Activated naive CD8-positive, alpha-beta T cell (primary cell): Measurements from ENCODE around the gene MAP3K3.
A peak's percentile ranks its signal among the peaks of the same experiment; 100 is the strongest.

ENCODE experiments used
- H3K27ac Mint-ChIP-seq: one replicate; pipeline ENCODE4 v1.8.0; 2021; ENCODE audit warnings: mixed read lengths
- H3K27me3 Mint-ChIP-seq: one replicate; pipeline ENCODE4 v1.8.0; 2021; ENCODE audit warnings: mixed read lengths
- H3K36me3 Mint-ChIP-seq: one replicate; pipeline ENCODE4 v1.8.0; 2021; ENCODE audit warnings: mixed read lengths
- H3K4me1 Mint-ChIP-seq: one replicate; pipeline ENCODE4 v1.8.0; 2021; ENCODE audit warnings: low read depth, mixed read lengths
- H3K4me3 Mint-ChIP-seq: one replicate; pipeline ENCODE4 v1.8.0; 2021; ENCODE audit warnings: mild to moderate bottlenecking, mixed read lengths
- H3K9me3 Mint-ChIP-seq: one replicate; pipeline ENCODE4 v1.8.0; 2021; ENCODE audit warnings: low read depth, mixed read lengths

Gene MAP3K3

GRCh38 chr17:63686138-63686685, 64.0 kb downstream of the MAP3K3 start:
- Mint-ChIP-seq H3K4me3 (no peak overlapping the region), H3K27ac (peak overlapping the region; percentile 91), H3K4me1 (peaks cover 2% of the 10 kb centered on the region), H3K36me3 (no peaks in the 10 kb centered on the region), H3K9me3 (no peaks in the 10 kb centered on the region), H3K27me3 (no peaks in the 10 kb centered on the region)

GRCh38 chr17:63688396-63689020, 66.3 kb downstream of the MAP3K3 start:
- H3K27me3 Mint-ChIP-seq, result no peaks in the 10 kb centered on the region
- H3K36me3 Mint-ChIP-seq, result no peaks in the 10 kb centered on the region
- no peaks in the 10 kb centered on the region for H3K9me3 Mint-ChIP-seq
- peaks cover 17% of the 10 kb centered on the region for H3K4me1 Mint-ChIP-seq
- H3K4me3 Mint-ChIP-seq, result no peak overlapping the region
- H3K27ac Mint-ChIP-seq, result peak overlapping the region; percentile 34

GRCh38 chr17:63689479-63689878, 67.3 kb downstream of the MAP3K3 start:
- Mint-ChIP-seq H3K27ac (no peak overlapping the region), H3K4me3 (no peak overlapping the region), H3K36me3 (no peaks in the 10 kb centered on the region), H3K4me1 (peaks cover 26% of the 10 kb centered on the region), H3K9me3 (no peaks in the 10 kb centered on the region), H3K27me3 (no peaks in the 10 kb centered on the region)

- H3K4me3 Mint-ChIP-seq, result no peak overlapping the region
- H3K27me3 Mint-ChIP-seq, result no peaks in the 10 kb centered on the region
- H3K4me1 Mint-ChIP-seq, result peaks cover 53% of the 10 kb centered on the region
- H3K36me3 Mint-ChIP-seq, result no peaks in the 10 kb centered on the region
- peak overlapping the region; percentile 80 for H3K27ac Mint-ChIP-seq
- no peaks in the 10 kb centered on the region for H3K9me3 Mint-ChIP-seq
Observed at GRCh38 chr17:63692195-63692816, 70.1 kb downstream of the MAP3K3 start.

- H3K27me3 Mint-ChIP-seq, result no peaks in the 10 kb centered on the region
- peak overlapping the region; percentile 94 for H3K27ac Mint-ChIP-seq
- no peaks in the 10 kb centered on the region for H3K36me3 Mint-ChIP-seq
- H3K4me3 Mint-ChIP-seq, result no peak overlapping the region
- H3K4me1 Mint-ChIP-seq, result peaks cover 60% of the 10 kb centered on the region
- H3K9me3 Mint-ChIP-seq, result no peaks in the 10 kb centered on the region
Observed at GRCh38 chr17:63693411-63694113, 71.3 kb downstream of the MAP3K3 start.

GRCh38 chr17:63694229-63694949, 72.2 kb downstream of the MAP3K3 start:
- Mint-ChIP-seq H3K36me3 (no peaks in the 10 kb centered on the region), H3K4me3 (no peak overlapping the region), H3K27me3 (no peaks in the 10 kb centered on the region), H3K9me3 (no peaks in the 10 kb centered on the region), H3K4me1 (peaks cover 60% of the 10 kb centered on the region), H3K27ac (peak overlapping the region; percentile 94)

GRCh38 chr17:63694950-63695773, 72.9 kb downstream of the MAP3K3 start:
- Mint-ChIP-seq H3K4me1 (peaks cover 60% of the 10 kb centered on the region), H3K27me3 (no peaks in the 10 kb centered on the region), H3K9me3 (no peaks in the 10 kb centered on the region), H3K36me3 (no peaks in the 10 kb centered on the region), H3K27ac (peak overlapping the region; percentile 94), H3K4me3 (peak overlapping the region; percentile 62)

GRCh38 chr17:63695889-63696288, 73.7 kb downstream of the MAP3K3 start:
- no peaks in the 10 kb centered on the region for H3K36me3 Mint-ChIP-seq
- peak overlapping the region; percentile 90 for H3K4me3 Mint-ChIP-seq
- H3K4me1 Mint-ChIP-seq, result peaks cover 60% of the 10 kb centered on the region
- H3K27me3 Mint-ChIP-seq, result no peaks in the 10 kb centered on the region
- no peaks in the 10 kb centered on the region for H3K9me3 Mint-ChIP-seq
- H3K27ac Mint-ChIP-seq, result peak overlapping the region; percentile 94

GRCh38 chr17:63696381-63696961, 74.3 kb downstream of the MAP3K3 start:
- Mint-ChIP-seq H3K27me3 (no peaks in the 10 kb centered on the region), H3K4me1 (peaks cover 65% of the 10 kb centered on the region), H3K4me3 (peak overlapping the region; percentile 90), H3K27ac (peak overlapping the region; percentile 93), H3K9me3 (no peaks in the 10 kb centered on the region), H3K36me3 (no peaks in the 10 kb centered on the region)

- no peaks in the 10 kb centered on the region for H3K9me3 Mint-ChIP-seq
- peak overlapping the region; percentile 90 for H3K4me3 Mint-ChIP-seq
- H3K4me1 Mint-ChIP-seq, result peaks cover 66% of the 10 kb centered on the region
- no peaks in the 10 kb centered on the region for H3K27me3 Mint-ChIP-seq
- peak overlapping the region; percentile 93 for H3K27ac Mint-ChIP-seq
- H3K36me3 Mint-ChIP-seq, result no peaks in the 10 kb centered on the region
Observed at GRCh38 chr17:63697341-63698286, 75.4 kb downstream of the MAP3K3 start.

GRCh38 chr17:63698381-63698885, 76.2 kb downstream of the MAP3K3 start:
- no peaks in the 10 kb centered on the region for H3K27me3 Mint-ChIP-seq
- H3K9me3 Mint-ChIP-seq, result no peaks in the 10 kb centered on the region
- H3K36me3 Mint-ChIP-seq, result peaks cover under 1% of the 10 kb centered on the region
- peak overlapping the region; percentile 93 for H3K27ac Mint-ChIP-seq
- H3K4me3 Mint-ChIP-seq, result peak overlapping the region; percentile 90
- H3K4me1 Mint-ChIP-seq, result peaks cover 67% of the 10 kb centered on the region

GRCh38 chr17:63698886-63699637, 76.8 kb downstream of the MAP3K3 start:
- H3K9me3 Mint-ChIP-seq, result no peaks in the 10 kb centered on the region
- peaks cover 67% of the 10 kb centered on the region for H3K4me1 Mint-ChIP-seq
- H3K27me3 Mint-ChIP-seq, result no peaks in the 10 kb centered on the region
- H3K4me3 Mint-ChIP-seq, result peak overlapping the region; percentile 90
- H3K36me3 Mint-ChIP-seq, result peaks cover 3% of the 10 kb centered on the region
- H3K27ac Mint-ChIP-seq, result peak overlapping the region; percentile 64
